K562 (cell line): ENCODE data around the gene CASKIN2. TPM values are rescaled to one million over a fixed set of nuclear protein-coding genes. Genes with fewer than 3 reads are reported as not detected.
A peak's percentile ranks its signal among the peaks of the same experiment; 100 is the strongest.

Experiments
- CBX1 ChIP-seq: sonication (generic); IDR thresholded peaks from 2 replicates; pipeline ENCODE4 v1.6.1; 2016; ENCODE audit warnings: antibody characterized with exemption, low read depth, mild to moderate bottlenecking
- CLOCK ChIP-seq: fragments of 250-450 bp; sonication (Bioruptor Pico); IDR thresholded peaks from 2 replicates; pipeline ENCODE4 v1.4.0; 2020; ENCODE audit warnings: mild to moderate bottlenecking, moderate library complexity, borderline replicate concordance
- EHMT2 ChIP-seq: fragments of 450-650 bp; IDR thresholded peaks from 2 replicates; pipeline ENCODE4 v1.6.1; 2018; ENCODE audit warnings: antibody characterized with exemption
- EP400 ChIP-seq: fragments of 450-650 bp; IDR thresholded peaks from 2 replicates; pipeline ENCODE4 v1.6.1; 2017; ENCODE audit warnings: antibody characterized with exemption, mild to moderate bottlenecking, moderate library complexity
- HNRNPK ChIP-seq: fragments of 200-400 bp; formaldehyde crosslinking; IDR thresholded peaks from one replicate; pipeline ENCODE4 v1.6.1; 2018; ENCODE audit warnings: mild to moderate bottlenecking, low read depth, low read length; ENCODE audit not compliant: poor library complexity, severe bottlenecking
- RBFOX2 ChIP-seq: fragments of 200-400 bp; formaldehyde crosslinking; IDR thresholded peaks from 2 replicates; pipeline ENCODE4 v1.6.1; 2017; ENCODE audit warnings: low read depth, mild to moderate bottlenecking, low read length, moderate library complexity
- RBM14 ChIP-seq: fragments of 200-400 bp; formaldehyde crosslinking; IDR thresholded peaks from 2 replicates; pipeline ENCODE4 v1.6.1; 2018; ENCODE audit warnings: low read depth, mild to moderate bottlenecking, low read length, moderate library complexity, borderline replicate concordance; ENCODE audit not compliant: insufficient read depth
- RBM15 ChIP-seq: fragments of 200-400 bp; formaldehyde crosslinking; IDR thresholded peaks from 2 replicates; pipeline ENCODE4 v1.6.1; 2018; ENCODE audit warnings: mild to moderate bottlenecking, low read length, moderate library complexity; ENCODE audit not compliant: insufficient read depth
- RNF2 ChIP-seq: sonication (generic); IDR thresholded peaks from 2 replicates; pipeline ENCODE4 v1.6.1; 2016
- RNF219 ChIP-seq: fragments of 250-450 bp; sonication (Bioruptor Pico); IDR thresholded peaks from 2 replicates; pipeline ENCODE4 v1.5.0; 2022; ENCODE audit warnings: mild to moderate bottlenecking
- SMARCE1 ChIP-seq: fragments of 450-650 bp; IDR thresholded peaks from 2 replicates; pipeline ENCODE4 v1.7.1; 2016; ENCODE audit warnings: mild to moderate bottlenecking
- TAL1 ChIP-seq: fragments of 450-650 bp; IDR thresholded peaks from 2 replicates; pipeline ENCODE4 v1.6.1; 2016; ENCODE audit warnings: mild to moderate bottlenecking
- TARDBP ChIP-seq: fragments of 450-650 bp; IDR thresholded peaks from 2 replicates; pipeline ENCODE4 v1.6.1; 2016
- TCF15 ChIP-seq: fragments of 250-450 bp; sonication (Bioruptor Pico); IDR thresholded peaks from 2 replicates; pipeline ENCODE4 v1.8.0; 2022; ENCODE audit warnings: moderate library complexity, mild to moderate bottlenecking, inconsistent platforms
- TEAD2 ChIP-seq: fragments of 450-650 bp; IDR thresholded peaks from 2 replicates; pipeline ENCODE4 v1.6.1; 2016; ENCODE audit warnings: missing genetic modification characterization, control low read depth, missing compliant biosample characterization
- TRIM25 ChIP-seq: fragments of 450-650 bp; IDR thresholded peaks from 2 replicates; pipeline ENCODE4 v1.7.0; 2016; ENCODE audit warnings: borderline replicate concordance
- ZFP91 ChIP-seq: sonication (generic); formaldehyde crosslinking; IDR thresholded peaks from 2 replicates; pipeline ENCODE4 v1.8.0; 2022; ENCODE audit warnings: mild to moderate bottlenecking, missing genetic modification reagents
- ZNF232 ChIP-seq: sonication (generic); formaldehyde crosslinking; IDR thresholded peaks from 2 replicates; pipeline ENCODE4 v1.8.0; 2022; ENCODE audit warnings: mild to moderate bottlenecking, missing genetic modification reagents
- ZNF24 ChIP-seq: fragments of 450-650 bp; IDR thresholded peaks from 2 replicates; pipeline ENCODE4 v1.6.1; 2016
- ZNF347 ChIP-seq: fragments of 450-650 bp; formaldehyde crosslinking; IDR thresholded peaks from 2 replicates; pipeline ENCODE4 v1.4.0; 2020; ENCODE audit warnings: low read depth, mild to moderate bottlenecking, moderate library complexity
- polyA plus RNA-seq, 8 experiments: library from polyadenylated mRNA; depleted of rRNA in 4 of 8; stranded (reverse) in 5 of 8; unstranded in 3 of 8; fragments of >200 nt; fragmentation: Nextera tagmentation in 2 of 8; fragmentation: Illumina TruSeq in 1 of 8; extraction: Ambion mirVana in 2 of 8; extraction: Trizol in 1 of 8; gene quantifications; 2 replicates each; pipeline versions ENCODE4 v1.2.1 to v1.2.3, GENCODE V29; 2011 to 2014; ENCODE audit warnings: inconsistent platforms in 1 of 8, missing spikeins in 1 of 8
- total RNA-seq, 7 experiments: library from RNA; depleted of rRNA in 6 of 7; stranded (reverse); fragments of >200 nt in 6 of 7; fragmentation: Illumina TruSeq in 2 of 7; extraction: Trizol in 2 of 7; gene quantifications; 2 replicates each; pipeline versions ENCODE4 v1.2.1 to v1.2.3, GENCODE V29; 2011 to 2021; ENCODE audit warnings: low replicate concordance in 1 of 7

The CASKIN2 gene
- total and polyA plus RNA-seq, 9 of the 15 experiments (the other 6 are each of a cell fraction or from before 2014, with no cell fraction given), result 0.01 to 12.2 (median 2.1) TPM

GRCh38 chr17:75515496-75516254 lies at the start of gene CASKIN2 (continued):
- TF ChIP-seq CLOCK (CRISPR knock-in tag) (0 out of 2 replicates have a peak, but pooled peaks have one; percentile 54), HNRNPK (no peak), TARDBP (peak; percentile 29; the same call in 1 of the 2 replicates), RBM15 (no peak), RNF219 (no peak), TRIM25 (no peak), TCF15 (CRISPR knock-in tag) (no peak), EP400 (no peak), RBM14 (no peak), ZNF347 (no peak), RBFOX2 (peak; percentile 47; the same call in 1 of the 2 replicates), TEAD2 (tag) (no peak), RNF2 (no peak), ZNF24 (peak; percentile 41; the same call in 1 of the 2 replicates), CBX1 (no peak), ZFP91 (CRISPR knock-in tag) (peak; percentile 62; the same call in 1 of the 2 replicates), ZNF232 (CRISPR knock-in tag) (peak; percentile 96), SMARCE1 (peak; percentile 61; the same call in 1 of the 2 replicates), TAL1 (no peak), EHMT2 (peak; percentile 99)
